SK-N-SH (cell line): Measurements from ENCODE around the gene PYDC1. TPM values are rescaled to one million over a fixed set of nuclear protein-coding genes. Genes with fewer than 3 reads are reported as not detected.

ENCODE experiments used
- CTCF ChIA-PET: fragments of 300-600, 350-600 bp; formaldehyde crosslinking; extraction: SDS; loops from one replicate; lab custom pipeline; 2021; lab: Yijun Ruan, JAX
- POLR2A ChIA-PET: fragments of 350-600 bp; sonication (Branson Sonifier 250); formaldehyde crosslinking; extraction: SDS; loops from one replicate; lab custom pipeline; 2020; ENCODE audit warnings: antibody characterized with exemption, inconsistent platforms; lab: Yijun Ruan, JAX
- DNase-seq: peaks from one replicate; pipeline ENCODE4 v3.0.0; 2012
- H2AFZ ChIP-seq: fragments of 200-600 bp; sonication (generic); 2 replicates; pipeline ENCODE4 v1.8.1; 2016; ENCODE audit warnings: antibody characterized with exemption, mild to moderate bottlenecking, low read depth
- H3F3A ChIP-seq: fragments of 200-600 bp; sonication (generic); replicated peaks from 2 replicates; pipeline ENCODE3; 2016; ENCODE audit warnings: antibody characterized with exemption, mild to moderate bottlenecking; ENCODE audit not compliant: insufficient read depth
- H3K27ac ChIP-seq, 2 experiments: fragments of 200-500 bp in 1 of 2; fragments of 200-600 bp in 1 of 2; sonication (Bioruptor generic) in 1 of 2; sonication (generic), shearing (Covaris generic) in 1 of 2; 2 replicates each; pipeline versions ENCODE4 v1.5.1 to v1.6.1; 2014 to 2016; ENCODE audit warnings: low read depth in 2 of 2, inconsistent platforms in 1 of 2, low read length in 1 of 2, mild to moderate bottlenecking in 1 of 2, mixed read lengths in 1 of 2
- H3K27me3 ChIP-seq: fragments of 200-600 bp; sonication (generic), shearing (Covaris generic); 2 replicates; pipeline ENCODE4 v1.6.1; 2016; ENCODE audit warnings: mixed run types; ENCODE audit not compliant: insufficient read depth
- H3K36me3 ChIP-seq, 2 experiments: fragments of 200-500 bp in 1 of 2; fragments of 200-600 bp in 1 of 2; sonication (Bioruptor generic) in 1 of 2; sonication (generic) in 1 of 2; replicated peaks in 1 of 2; 2 replicates each; pipeline versions ENCODE3 to v1.5.1; 2014 to 2016; ENCODE audit warnings: low read length in 1 of 2, mild to moderate bottlenecking in 1 of 2; ENCODE audit not compliant: insufficient read depth in 2 of 2, control insufficient read depth in 1 of 2
- H3K4me1 ChIP-seq, 2 experiments: fragments of 200-500 bp in 1 of 2; fragments of 200-600 bp in 1 of 2; sonication (Bioruptor generic) in 1 of 2; sonication (generic), shearing (Covaris generic) in 1 of 2; 2 replicates each; pipeline versions ENCODE4 v1.5.1 to v1.6.1; 2014 to 2016; ENCODE audit warnings: low read depth in 1 of 2, low read length in 1 of 2, mixed run types in 1 of 2; ENCODE audit not compliant: insufficient read depth in 2 of 2, control insufficient read depth in 1 of 2
- H3K4me2 ChIP-seq: fragments of 200-600 bp; sonication (generic), shearing (Covaris generic); 2 replicates; pipeline ENCODE4 v1.6.1; 2017; ENCODE audit warnings: mixed run types
- H3K4me3 ChIP-seq, 2 experiments: fragments of 200-500 bp in 1 of 2; fragments of 200-600 bp in 1 of 2; sonication (Bioruptor generic) in 1 of 2; sonication (generic), shearing (Covaris generic) in 1 of 2; 2 replicates each; pipeline versions ENCODE4 v1.5.1 to v1.8.1; 2014 to 2016; ENCODE audit warnings: low read depth in 2 of 2, inconsistent platforms in 1 of 2, low read length in 1 of 2, mild to moderate bottlenecking in 1 of 2, mixed read lengths in 1 of 2, moderate library complexity in 1 of 2
- H3K79me2 ChIP-seq: fragments of 200-600 bp; sonication (generic); 2 replicates; pipeline ENCODE4 v1.8.1; 2017; ENCODE audit warnings: mild to moderate bottlenecking; ENCODE audit not compliant: insufficient read depth
- H3K9ac ChIP-seq: fragments of 200-600 bp; sonication (generic); 2 replicates; pipeline ENCODE4 v1.6.1; 2017; ENCODE audit warnings: mixed run types
- H3K9me2 ChIP-seq: fragments of 200-600 bp; sonication (generic); 2 replicates; pipeline ENCODE4 v1.6.1; 2017; ENCODE audit warnings: mixed run types
- H3K9me3 ChIP-seq: fragments of 200-600 bp; sonication (generic); 2 replicates; pipeline ENCODE4 v1.6.1; 2017; ENCODE audit warnings: mixed run types, mild to moderate bottlenecking, moderate library complexity
- H4K20me1 ChIP-seq: fragments of 200-600 bp; sonication (generic); 2 replicates; pipeline ENCODE4 v1.6.1; 2017; ENCODE audit warnings: mild to moderate bottlenecking, mixed run types; ENCODE audit not compliant: insufficient read depth
- CHD2 ChIP-seq: fragments of 150-350 bp; IDR thresholded peaks from 2 replicates; pipeline ENCODE4 v1.6.1; 2018; ENCODE audit warnings: low read length; ENCODE audit not compliant: partially characterized antibody
- ELF1 ChIP-seq: IDR thresholded peaks from 2 replicates; pipeline ENCODE4 v1.4.0; 2012
- EP300 ChIP-seq, 2 experiments: IDR thresholded peaks; 2 replicates each; pipeline versions ENCODE4 v1.4.0 to v1.6.1; 2012; ENCODE audit warnings: borderline replicate concordance in 1 of 2, low read depth in 1 of 2, low read length in 1 of 2
- EZH2phosphoT487 ChIP-seq: fragments of 200-600 bp; sonication (generic); IDR thresholded peaks from 2 replicates; pipeline ENCODE4 v1.6.1; 2017; ENCODE audit warnings: low read depth, mixed run types, mild to moderate bottlenecking, antibody characterized with exemption, moderate library complexity, borderline replicate concordance
- FOSL2 ChIP-seq: IDR thresholded peaks from 2 replicates; pipeline ENCODE4 v1.4.0; 2012; ENCODE audit warnings: low read depth, mild to moderate bottlenecking, moderate library complexity, borderline replicate concordance
- FOXJ3 ChIP-seq: sonication (generic); formaldehyde crosslinking; IDR thresholded peaks from 2 replicates; pipeline ENCODE4 v1.5.1; 2020; ENCODE audit warnings: mild to moderate bottlenecking, missing genetic modification reagents
- FOXM1 ChIP-seq: IDR thresholded peaks from 2 replicates; pipeline ENCODE4 v1.4.0; 2012; ENCODE audit warnings: low read depth, mild to moderate bottlenecking
- GATA2 ChIP-seq: sonication (generic); formaldehyde crosslinking; IDR thresholded peaks from 2 replicates; pipeline ENCODE4 v1.5.0; 2020; ENCODE audit warnings: mild to moderate bottlenecking, missing genetic modification reagents
- JUND ChIP-seq: IDR thresholded peaks from 2 replicates; pipeline ENCODE4 v1.4.0; 2012
- MXI1 ChIP-seq: IDR thresholded peaks from 2 replicates; pipeline ENCODE4 v1.6.1; 2012; ENCODE audit warnings: mild to moderate bottlenecking, low read depth, low read length, improper control_type of control experiment
- NFIC ChIP-seq: IDR thresholded peaks from 2 replicates; pipeline ENCODE4 v1.4.0; 2012; ENCODE audit warnings: borderline replicate concordance
- NRF1 ChIP-seq: IDR thresholded peaks from 2 replicates; pipeline ENCODE4 v1.6.1; 2012; ENCODE audit warnings: low read depth, mild to moderate bottlenecking, low read length
- RCOR1 ChIP-seq: fragments of 150-350 bp; IDR thresholded peaks from 2 replicates; pipeline ENCODE4 v1.6.1; 2017; ENCODE audit warnings: antibody characterized with exemption, low read length
- RFX5 ChIP-seq: IDR thresholded peaks from 2 replicates; pipeline ENCODE4 v1.6.1; 2012; ENCODE audit warnings: mild to moderate bottlenecking, improper control_type of control experiment, low read length
- SMC3 ChIP-seq: IDR thresholded peaks from 2 replicates; pipeline ENCODE4 v1.6.1; 2012; ENCODE audit warnings: low read depth, low read length, improper control_type of control experiment
- TAF1 ChIP-seq: IDR thresholded peaks from 2 replicates; pipeline ENCODE4 v1.6.1; 2012; ENCODE audit warnings: low read depth, mild to moderate bottlenecking, low read length, moderate library complexity, borderline replicate concordance
- TCF12 ChIP-seq: IDR thresholded peaks from 2 replicates; pipeline ENCODE4 v1.4.0; 2012
- TEAD4 ChIP-seq: IDR thresholded peaks from 2 replicates; pipeline ENCODE4 v1.4.0; 2012; ENCODE audit warnings: mild to moderate bottlenecking, borderline replicate concordance; ENCODE audit not compliant: insufficient read depth
- WGBS: methylation state at CpG from one replicate; pipeline ENCODE4 v1.1.6; 2017; ENCODE audit warnings: low lambda C conversion rate; 5-methylcytosine and 5-hydroxymethylcytosine counted together
- polyA plus RNA-seq, 3 experiments: library from polyadenylated mRNA; depleted of rRNA; stranded (reverse); fragments of >200 nt; gene quantifications; 2 replicates each; pipeline ENCODE4 v1.2.3, GENCODE V29; 2012
- TF ChIP-seq, protein P1 (sequence below): IDR thresholded peaks from 2 replicates; pipeline ENCODE4 v1.4.0; 2012; ENCODE audit warnings: low read depth, borderline replicate concordance
- TF ChIP-seq, protein P2 (sequence below): fragments of 150-350 bp; IDR thresholded peaks from 2 replicates; pipeline ENCODE4 v1.6.1; 2016; ENCODE audit warnings: mild to moderate bottlenecking, low read depth, low read length
- TF ChIP-seq, protein P3 (sequence below): IDR thresholded peaks from 2 replicates; pipeline ENCODE4 v1.4.0; 2012; ENCODE audit warnings: low read depth
- TF ChIP-seq, protein P4 (sequence below): fragments of 200-600 bp; sonication (generic); IDR thresholded peaks from 2 replicates; pipeline ENCODE4 v1.6.1; 2017; ENCODE audit warnings: antibody characterized with exemption, mild to moderate bottlenecking, moderate library complexity

Gene PYDC1
- polyA plus RNA-seq, 1 of the 3 experiments (the other 2 are of a cell fraction), result not detected

DNA sequence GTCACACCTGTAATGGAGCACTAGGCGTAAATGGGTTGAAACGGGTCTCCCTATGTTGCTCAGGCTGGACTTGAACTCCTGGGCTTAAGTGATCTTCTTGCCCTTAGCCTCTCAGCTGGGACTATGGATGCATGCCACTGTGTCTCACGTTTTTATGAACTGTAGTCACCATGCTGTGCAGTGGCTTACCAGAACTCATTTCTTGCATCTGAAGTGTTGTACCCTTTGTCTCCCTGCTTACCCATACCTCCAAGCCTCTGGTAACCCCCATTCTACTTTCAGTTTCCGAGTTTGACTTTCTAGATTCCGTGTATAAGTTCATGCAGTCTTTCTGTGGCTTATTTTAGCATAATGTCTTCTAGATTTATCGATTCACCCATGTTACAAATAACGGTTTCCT, 22.0 kb downstream of the PYDC1 start:
- Histone ChIP-seq H3K79me2 (peaks cover 33% of the 10 kb centered on the region; the same call in 1 of the 2 replicates), H3K4me2 (no peak overlapping the region), H3K9ac (no peak overlapping the region), H3F3A (peaks cover 81% of the 10 kb centered on the region), H3K4me3 (no peak overlapping the region), H4K20me1 (peaks cover 99% of the 10 kb centered on the region), H3K4me1 (no peaks in the 10 kb centered on the region)
- POLR2A ChIA-PET, result no interaction called here
- WGBS, result 88% methylated on average over 7 of the region's 7 CpGs
- TF ChIP-seq, protein P1, sequence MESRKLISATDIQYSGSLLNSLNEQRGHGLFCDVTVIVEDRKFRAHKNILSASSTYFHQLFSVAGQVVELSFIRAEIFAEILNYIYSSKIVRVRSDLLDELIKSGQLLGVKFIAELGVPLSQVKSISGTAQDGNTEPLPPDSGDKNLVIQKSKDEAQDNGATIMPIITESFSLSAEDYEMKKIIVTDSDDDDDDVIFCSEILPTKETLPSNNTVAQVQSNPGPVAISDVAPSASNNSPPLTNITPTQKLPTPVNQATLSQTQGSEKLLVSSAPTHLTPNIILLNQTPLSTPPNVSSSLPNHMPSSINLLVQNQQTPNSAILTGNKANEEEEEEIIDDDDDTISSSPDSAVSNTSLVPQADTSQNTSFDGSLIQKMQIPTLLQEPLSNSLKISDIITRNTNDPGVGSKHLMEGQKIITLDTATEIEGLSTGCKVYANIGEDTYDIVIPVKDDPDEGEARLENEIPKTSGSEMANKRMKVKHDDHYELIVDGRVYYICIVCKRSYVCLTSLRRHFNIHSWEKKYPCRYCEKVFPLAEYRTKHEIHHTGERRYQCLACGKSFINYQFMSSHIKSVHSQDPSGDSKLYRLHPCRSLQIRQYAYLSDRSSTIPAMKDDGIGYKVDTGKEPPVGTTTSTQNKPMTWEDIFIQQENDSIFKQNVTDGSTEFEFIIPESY, result no peak
- no peak for TF ChIP-seq ELF1
- TF ChIP-seq, protein P2, sequence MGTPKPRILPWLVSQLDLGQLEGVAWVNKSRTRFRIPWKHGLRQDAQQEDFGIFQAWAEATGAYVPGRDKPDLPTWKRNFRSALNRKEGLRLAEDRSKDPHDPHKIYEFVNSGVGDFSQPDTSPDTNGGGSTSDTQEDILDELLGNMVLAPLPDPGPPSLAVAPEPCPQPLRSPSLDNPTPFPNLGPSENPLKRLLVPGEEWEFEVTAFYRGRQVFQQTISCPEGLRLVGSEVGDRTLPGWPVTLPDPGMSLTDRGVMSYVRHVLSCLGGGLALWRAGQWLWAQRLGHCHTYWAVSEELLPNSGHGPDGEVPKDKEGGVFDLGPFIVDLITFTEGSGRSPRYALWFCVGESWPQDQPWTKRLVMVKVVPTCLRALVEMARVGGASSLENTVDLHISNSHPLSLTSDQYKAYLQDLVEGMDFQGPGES, result no peak
- TF ChIP-seq RFX5, result no peak
- TF ChIP-seq FOSL2, result no peak
- TF ChIP-seq FOXJ3 (CRISPR knock-in tag), result no peak
- no peak for TF ChIP-seq SMC3
- no peak for TF ChIP-seq RCOR1
- TF ChIP-seq FOXM1, result no peak
- no peak for TF ChIP-seq GATA2
- TF ChIP-seq NFIC, result no peak
- TF ChIP-seq, protein P3, sequence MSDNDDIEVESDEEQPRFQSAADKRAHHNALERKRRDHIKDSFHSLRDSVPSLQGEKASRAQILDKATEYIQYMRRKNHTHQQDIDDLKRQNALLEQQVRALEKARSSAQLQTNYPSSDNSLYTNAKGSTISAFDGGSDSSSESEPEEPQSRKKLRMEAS, result no peak
- TF ChIP-seq JUND, result no peak
- no peak for TF ChIP-seq CHD2
- TF ChIP-seq MXI1, result no peak
- TF ChIP-seq, all 33 proteins: peak for 0
- Histone ChIP-seq H3K9me3 (no peaks in the 10 kb centered on the region), H2AFZ (no peak overlapping the region), H3K27me3 (no peaks in the 10 kb centered on the region), H3K36me3 (peaks cover 59 to 65% of the 10 kb centered on the region in 2 experiments), H3K9me2 (no peaks in the 10 kb centered on the region), H3K27ac (no peak overlapping the region)
- CTCF ChIA-PET, result no interaction called here
- DNase-seq, result no peak

DNA sequence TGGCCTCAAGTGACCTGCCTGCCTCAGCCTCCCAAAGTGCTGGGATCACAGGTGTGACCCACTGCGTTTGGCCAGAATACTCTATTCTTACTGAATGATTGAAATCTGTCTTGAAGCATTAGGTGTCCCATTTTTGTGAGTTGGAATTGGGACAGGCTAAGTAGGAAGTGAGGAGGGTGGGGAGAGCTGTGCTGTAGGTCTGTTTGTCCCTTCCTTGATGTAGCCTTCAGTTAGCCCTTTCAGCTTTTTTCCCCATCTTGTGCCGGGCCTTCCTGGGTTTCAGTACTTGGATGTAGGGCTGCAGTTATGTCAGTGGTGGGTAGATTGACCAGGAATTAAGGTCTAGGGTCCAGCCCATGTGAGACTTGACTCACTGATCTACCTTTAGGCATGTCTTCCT, 23.1 kb downstream of the PYDC1 start:
- Histone ChIP-seq H3K79me2 (peaks cover 43% of the 10 kb centered on the region), H4K20me1 (peaks cover 100% of the 10 kb centered on the region), H3K9me2 (no peaks in the 10 kb centered on the region), H3F3A (peaks cover 79% of the 10 kb centered on the region), H3K4me1 (no peaks in the 10 kb centered on the region), H3K4me3 (no peak overlapping the region), H3K27me3 (no peaks in the 10 kb centered on the region), H2AFZ (no peak overlapping the region), H3K27ac (no peak overlapping the region), H3K9ac (no peak overlapping the region), H3K4me2 (no peak overlapping the region), H3K9me3 (no peaks in the 10 kb centered on the region), H3K36me3 (peaks cover 70 to 71% of the 10 kb centered on the region in 2 experiments)
- 95% methylated on average over 2 of the region's 2 CpGs for WGBS
- CTCF ChIA-PET, result no interaction called here
- POLR2A ChIA-PET, result interaction anchor here (2.0 kb wide), 1 partner anchor 13 kb away, joined by 7 read pairs; no protein-coding TSS in a partner anchor
- DNase-seq, result no peak
- TF ChIP-seq NRF1, result no peak
- TF ChIP-seq FOXJ3 (CRISPR knock-in tag), result no peak
- no peak for TF ChIP-seq TAF1
- no peak for TF ChIP-seq TEAD4
- TF ChIP-seq RCOR1, result no peak
- TF ChIP-seq TCF12, result no peak
- TF ChIP-seq FOXM1, result no peak
- no peak for TF ChIP-seq NFIC
- TF ChIP-seq EZH2phosphoT487, result no peak
- TF ChIP-seq EP300 (IDR thresholded peaks at IDR 0.05; ENCODE audit: borderline replicate concordance in 1 of 2, low read depth in 1 of 2, low read length in 1 of 2), result no peak
- TF ChIP-seq, protein P4, sequence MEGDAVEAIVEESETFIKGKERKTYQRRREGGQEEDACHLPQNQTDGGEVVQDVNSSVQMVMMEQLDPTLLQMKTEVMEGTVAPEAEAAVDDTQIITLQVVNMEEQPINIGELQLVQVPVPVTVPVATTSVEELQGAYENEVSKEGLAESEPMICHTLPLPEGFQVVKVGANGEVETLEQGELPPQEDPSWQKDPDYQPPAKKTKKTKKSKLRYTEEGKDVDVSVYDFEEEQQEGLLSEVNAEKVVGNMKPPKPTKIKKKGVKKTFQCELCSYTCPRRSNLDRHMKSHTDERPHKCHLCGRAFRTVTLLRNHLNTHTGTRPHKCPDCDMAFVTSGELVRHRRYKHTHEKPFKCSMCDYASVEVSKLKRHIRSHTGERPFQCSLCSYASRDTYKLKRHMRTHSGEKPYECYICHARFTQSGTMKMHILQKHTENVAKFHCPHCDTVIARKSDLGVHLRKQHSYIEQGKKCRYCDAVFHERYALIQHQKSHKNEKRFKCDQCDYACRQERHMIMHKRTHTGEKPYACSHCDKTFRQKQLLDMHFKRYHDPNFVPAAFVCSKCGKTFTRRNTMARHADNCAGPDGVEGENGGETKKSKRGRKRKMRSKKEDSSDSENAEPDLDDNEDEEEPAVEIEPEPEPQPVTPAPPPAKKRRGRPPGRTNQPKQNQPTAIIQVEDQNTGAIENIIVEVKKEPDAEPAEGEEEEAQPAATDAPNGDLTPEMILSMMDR, result no peak
- TF ChIP-seq RFX5, result no peak
